ENCODE results near the gene SAGE1. TPM values are rescaled to one million over a fixed set of nuclear protein-coding genes. Genes with fewer than 3 reads are reported as not detected.
"Not testable (repeated sequence)": the region's sequence is repeated elsewhere in the genome, so short reads cannot be mapped to it uniquely, and the experiment has no call there.

SAGE1 gene
- not detected for total RNA-seq

GRCh38 chrX:135893294-135893817 is at the start of gene SAGE1, which contains the start of gene CT45A10:
TSS of gene SAGE1 (plus strand) at chrX:135893716. CDS start at chrX:135896243, 2,527 bp downstream.
TSS of gene CT45A10 (minus strand) at chrX:135893444. CDS start at chrX:135885344, 8,100 bp downstream.
- DNase-seq (ENCODE audit: low spot score) (no peak), ATAC-seq (ENCODE audit: low FRiP score) (no peak)
- no peak for TF ChIP-seq CTCF (IDR thresholded peaks at IDR 0.05)

- not testable (repeated sequence) for ATAC-seq (ENCODE audit: low FRiP score); DNase-seq (ENCODE audit: low spot score)
These were observed 39.1 kb upstream of the SAGE1 start, which contains the start of gene CT45A8 for GRCh38 chrX:135854438-135854837. TSS of gene CT45A8 (minus strand) at chrX:135854538. CDS start at chrX:135850783, 3,755 bp downstream.

- DNase-seq (ENCODE audit: low spot score); ATAC-seq (ENCODE audit: low FRiP score): not testable (repeated sequence)
These were observed 21.8 kb upstream of the SAGE1 start, which contains the start of gene CT45A9 for GRCh38 chrX:135871712-135872111. TSS of gene CT45A9 (minus strand) at chrX:135871812. CDS start at chrX:135868061, 3,751 bp downstream.

- not testable (repeated sequence) for ATAC-seq (ENCODE audit: low FRiP score); DNase-seq (ENCODE audit: low spot score)
These were observed 10.8 kb upstream of the SAGE1 start for GRCh38 chrX:135882741-135883140.

GRCh38 chrX:135888230-135888629 is 5.3 kb upstream of the SAGE1 start:
- DNase-seq (ENCODE audit: low spot score); ATAC-seq (ENCODE audit: low FRiP score): not testable (repeated sequence)

- ATAC-seq (ENCODE audit: low FRiP score); DNase-seq (ENCODE audit: low spot score): not testable (repeated sequence)
These were observed 4.5 kb upstream of the SAGE1 start for GRCh38 chrX:135888976-135889375.

GRCh38 chrX:135890087-135890585 is 3.4 kb upstream of the SAGE1 start:
- no peak for TF ChIP-seq CTCF (IDR thresholded peaks at IDR 0.05)
- ATAC-seq (ENCODE audit: low FRiP score) = no peak
- no peak for DNase-seq (ENCODE audit: low spot score)

- ATAC-seq (ENCODE audit: low FRiP score) = no peak
- no peak for TF ChIP-seq CTCF (IDR thresholded peaks at IDR 0.05)
- no peak for DNase-seq (ENCODE audit: low spot score)
These were observed 735 bp upstream of the SAGE1 start for GRCh38 chrX:135892781-135893180.

GRCh38 chrX:135910251-135910650 is 16.7 kb downstream of the SAGE1 start:
- DNase-seq (ENCODE audit: low spot score) = no peak
- no peak for TF ChIP-seq CTCF (IDR thresholded peaks at IDR 0.05)
- ATAC-seq (ENCODE audit: low FRiP score) = no peak

GRCh38 chrX:135914404-135914803 is 20.9 kb downstream of the SAGE1 start:
- DNase-seq (ENCODE audit: low spot score) = no peak
- ATAC-seq (ENCODE audit: low FRiP score) = no peak

GRCh38 chrX:135920516-135920915 is 27.0 kb downstream of the SAGE1 start:
- not testable (repeated sequence) for ATAC-seq (ENCODE audit: low FRiP score); DNase-seq (ENCODE audit: low spot score)

More at GRCh38 chrX:135914404-135914803, 20.9 kb downstream of the SAGE1 start:
- no peak for TF ChIP-seq CTCF (IDR thresholded peaks at IDR 0.05)

Measured in omental fat pad (tissue), 4 donors.